Activated B cell treated with CpG ODN at 0.5 μM for 24 hours (primary cell): ENCODE measurements around the gene PXDN. TPM values are rescaled to one million over a fixed set of nuclear protein-coding genes. Genes with fewer than 3 reads are reported as not detected.

ENCODE experiments used
- ATAC-seq: fragments of 200-7000 bp; cut with Tn5 transposase; one replicate; pipeline ENCODE4 v1.10.0; 2021; ENCODE audit warnings: low read depth, mild to moderate bottlenecking, moderate library complexity
- CTCF ChIA-PET: fragments of 350-600 bp; sonication (Branson Sonifier 250); formaldehyde crosslinking; loops from one replicate; lab custom pipeline; 2021; ENCODE audit warnings: antibody characterized with exemption; lab: Charles Lee
- POLR2A ChIA-PET: fragments of 350-600 bp; sonication (Branson Sonifier 250); formaldehyde crosslinking; loops from one replicate; lab custom pipeline; 2021; ENCODE audit warnings: antibody characterized with exemption; lab: Charles Lee
- DNase-seq: peaks from one replicate; pipeline ENCODE4 v3.0.0; 2022
- H3K27ac Mint-ChIP-seq: one replicate; pipeline ENCODE4 v1.8.0; 2020; ENCODE audit warnings: mixed read lengths
- H3K27me3 Mint-ChIP-seq: one replicate; pipeline ENCODE4 v1.8.0; 2021; ENCODE audit warnings: mixed read lengths
- H3K36me3 Mint-ChIP-seq: one replicate; pipeline ENCODE4 v1.8.0; 2021; ENCODE audit warnings: low read depth, mixed read lengths
- H3K4me1 Mint-ChIP-seq: one replicate; pipeline ENCODE4 v1.8.0; 2021; ENCODE audit warnings: mixed read lengths
- H3K4me3 Mint-ChIP-seq: one replicate; pipeline ENCODE4 v1.8.0; 2020; ENCODE audit warnings: mild to moderate bottlenecking, mixed read lengths
- H3K9me3 Mint-ChIP-seq: one replicate; pipeline ENCODE4 v1.8.0; 2020; ENCODE audit warnings: mixed read lengths
- CTCF ChIP-seq: fragments of 200-600 bp; IDR thresholded peaks from one replicate; pipeline ENCODE4 v1.8.0; 2022; ENCODE audit warnings: antibody characterized with exemption, mild to moderate bottlenecking
- intact Hi-C: fragments of 100-400 bp; cut with micrococcal nuclease; formaldehyde crosslinking; loops from one replicate; pipeline ENCODE4 v1.15.1; 2024
- total RNA-seq: library from RNA; stranded (reverse); gene quantifications from 2 replicates; pipeline ENCODE4 v1.2.3, GENCODE V29; 2022

PXDN gene
- total RNA-seq, 1 donor from 2014 or later = 1.1 TPM

- Mint-ChIP-seq H3K4me1 (no peaks in the 10 kb centered on the region), H3K9me3 (no peaks in the 10 kb centered on the region), H3K27ac (no peak overlapping the region), H3K4me3 (no peak overlapping the region), H3K36me3 (no peaks in the 10 kb centered on the region), H3K27me3 (no peaks in the 10 kb centered on the region)
- no peak for DNase-seq
- intact Hi-C loops = no loop called here
- no peak for TF ChIP-seq CTCF
- ChIA-PET CTCF (no interaction called here), POLR2A (no interaction called here)
- ATAC-seq = no peak
Measured at GRCh38 chr2:1685957-1686783, 58.1 kb downstream of the PXDN start.

GRCh38 chr2:1685078-1685956 is 59.0 kb downstream of the PXDN start:
- POLR2A ChIA-PET = no interaction called here
- no peak overlapping the region for H3K27ac Mint-ChIP-seq
- no peak for TF ChIP-seq CTCF

GRCh38 chr2:1683297-1683696 is 61.0 kb downstream of the PXDN start:
- no peaks in the 10 kb centered on the region for H3K4me1 Mint-ChIP-seq
- POLR2A ChIA-PET = no interaction called here

More at GRCh38 chr2:1685078-1685956, 59.0 kb downstream of the PXDN start:
- Mint-ChIP-seq H3K4me1 (no peaks in the 10 kb centered on the region), H3K9me3 (no peaks in the 10 kb centered on the region), H3K27me3 (no peaks in the 10 kb centered on the region), H3K4me3 (no peak overlapping the region), H3K36me3 (no peaks in the 10 kb centered on the region)
- DNase-seq (no peak), ATAC-seq (no peak)
- CTCF ChIA-PET = no interaction called here
- intact Hi-C loops = no loop called here

DNA sequence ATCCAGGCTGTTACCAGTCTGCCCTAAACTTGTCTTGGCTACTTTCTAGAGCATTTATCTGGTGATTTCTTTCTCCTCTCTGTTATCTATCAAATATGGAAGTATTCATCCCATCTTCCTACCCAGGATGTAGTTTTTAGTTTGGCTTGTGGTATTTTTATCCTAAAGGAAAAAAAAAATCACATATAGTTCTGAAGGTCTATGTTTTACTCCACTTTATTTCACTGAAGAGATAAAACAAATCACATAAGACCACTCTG is 62.2 kb downstream of the PXDN start:
- ChIA-PET POLR2A (no interaction called here), CTCF (no interaction called here)
- Mint-ChIP-seq H3K36me3 (no peaks in the 10 kb centered on the region), H3K4me1 (no peaks in the 10 kb centered on the region), H3K4me3 (no peak overlapping the region), H3K27me3 (no peaks in the 10 kb centered on the region), H3K27ac (no peak overlapping the region), H3K9me3 (no peaks in the 10 kb centered on the region)
- TF ChIP-seq CTCF = no peak
- DNase-seq (no peak), ATAC-seq (no peak)
- intact Hi-C loops = no loop called here

More at GRCh38 chr2:1683297-1683696, 61.0 kb downstream of the PXDN start:
- H3K4me3 Mint-ChIP-seq = no peak overlapping the region
- H3K9me3 Mint-ChIP-seq = no peaks in the 10 kb centered on the region
- CTCF ChIA-PET = no interaction called here
- intact Hi-C loops = no loop called here
- no peak for ATAC-seq
- no peaks in the 10 kb centered on the region for H3K27me3 Mint-ChIP-seq
- no peaks in the 10 kb centered on the region for H3K36me3 Mint-ChIP-seq
- no peak for TF ChIP-seq CTCF
- H3K27ac Mint-ChIP-seq = no peak overlapping the region
- DNase-seq = no peak
